ENCODE results near the gene ARFGAP3. TPM values are rescaled to one million over a fixed set of nuclear protein-coding genes. Genes with fewer than 3 reads are reported as not detected.

ARFGAP3 gene
- total RNA-seq, 1 experiment from 2014 or later: 15.0 TPM

DNA sequence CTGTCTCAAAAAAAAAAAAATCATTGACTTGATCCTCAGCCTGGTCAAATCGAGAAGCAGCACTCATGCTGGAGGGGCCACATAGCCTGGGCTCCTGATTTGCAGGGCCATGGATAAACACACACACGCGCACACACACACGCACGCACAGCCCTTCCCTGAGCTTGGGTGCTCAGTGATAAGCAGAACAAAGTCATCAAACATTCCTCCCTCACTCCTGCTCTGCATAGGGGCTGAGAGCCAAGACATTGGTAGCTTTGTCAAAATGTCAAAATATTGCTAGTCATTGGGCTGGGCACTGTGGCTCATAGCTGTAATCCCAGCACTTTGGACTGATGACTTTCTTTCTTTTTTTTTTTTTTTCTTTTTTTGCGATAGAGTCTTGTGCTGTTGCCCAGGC, 102.4 kb downstream of the ARFGAP3 start:
- Histone ChIP-seq H3K79me1 (ENCODE audit: insufficient read depth, low read depth, low read length, poor library complexity, severe bottlenecking) (no peaks in the 10 kb centered on the region), H2AFZ (ENCODE audit: low read length) (no peak overlapping the region), H3K18ac (ENCODE audit: insufficient read length, low read depth, low read length) (no peak overlapping the region), H3T11ph (ENCODE audit: low read length) (no peak overlapping the region), H3K9me3 (ENCODE audit: control insufficient read depth, low read depth, low read length) (no peaks in the 10 kb centered on the region), H3K56ac (ENCODE audit: insufficient read length, low read depth, low read length) (no peak overlapping the region), H3K9ac (ENCODE audit: extremely low read depth, insufficient read length, low read length) (no peak overlapping the region), H4K5ac (ENCODE audit: insufficient read length, low read depth, low read length) (no peak overlapping the region), H3K4ac (ENCODE audit: low read depth, low read length) (no peak overlapping the region), H2BK5ac (ENCODE audit: insufficient read length, low read length) (no peak overlapping the region), H2BK15ac (ENCODE audit: low read depth, low read length) (no peak overlapping the region), H3K23me2 (ENCODE audit: insufficient read length, low read depth, low read length, poor library complexity, severe bottlenecking) (peaks cover 2% of the 10 kb centered on the region), H3K27me3 (ENCODE audit: insufficient read depth, low read length) (no peaks in the 10 kb centered on the region), H4K91ac (ENCODE audit: insufficient read length, low read depth, low read length) (no peak overlapping the region), H4K8ac (replicated peaks; ENCODE audit: insufficient read length, low read depth, low read length) (no peak overlapping the region), H2BK20ac (ENCODE audit: low read depth, low read length, poor library complexity, severe bottlenecking) (no peak overlapping the region), H3K14ac (ENCODE audit: insufficient read depth, low read length) (no peak overlapping the region; the same call in 1 of the 2 replicates), H2AK5ac (ENCODE audit: insufficient read length, low read length) (no peak overlapping the region), H3K23ac (ENCODE audit: insufficient read length, low read depth, low read length) (no peak overlapping the region), H4K20me1 (ENCODE audit: control insufficient read depth, insufficient read depth, insufficient read length) (no peaks in the 10 kb centered on the region), H2BK12ac (ENCODE audit: insufficient read length, low read depth, low read length) (no peak overlapping the region), H3K4me2 (ENCODE audit: insufficient read depth, insufficient read length, low read length) (no peak overlapping the region), H2BK120ac (ENCODE audit: low read depth, low read length, poor library complexity, severe bottlenecking) (no peak overlapping the region), H3K27ac (ENCODE audit: insufficient read length, low read depth, low read length) (no peak overlapping the region), H3K79me2 (ENCODE audit: insufficient read depth, low read length) (no peaks in the 10 kb centered on the region), H3K4me1 (ENCODE audit: insufficient read depth, low read length) (no peaks in the 10 kb centered on the region)
- Mint-ChIP-seq H3K9me3 (peaks cover 6 to 9% of the 10 kb centered on the region in 2 experiments; a peak in 2 of 5 replicates), H3K4me3 (peak overlapping the region in 1 of 2 experiments; percentile 20; a peak in 1 of 5 replicates), H3K27me3 (ENCODE audit: low read depth) (peaks cover 7% of the 10 kb centered on the region), H3K4me1 (peaks cover 18 to 29% of the 10 kb centered on the region in 2 experiments), H3K36me3 (ENCODE audit: insufficient read depth in 1 of 3, low read depth in 3 of 3) (no peaks in the 10 kb centered on the region), H3K27ac (peak overlapping the region in 1 of 3 experiments; percentile 67; a peak in 1 of 7 replicates)
- no peak for TF ChIP-seq CTCF (conservative IDR thresholded peaks at IDR 0.05)
- no CpG with 5 or more reads among the region's 6 CpGs for WGBS (ENCODE audit: extremely low coverage, insufficient read length, low lambda C conversion rate)
- no peak for DNase-seq

Data from H9 (cell line).